SU-DHL-6 (cell line): ENCODE results near the gene TMEM185A.

Experiments used
- H2AFZ ChIP-seq: fragments of 200-600 bp; sonication (generic); 2 replicates; pipeline ENCODE4 v1.6.1; 2014; ENCODE audit warnings: low read depth, mild to moderate bottlenecking, moderate library complexity, mixed read lengths, antibody characterized with exemption, low read length; ENCODE audit not compliant: severe bottlenecking
- H3F3A ChIP-seq: fragments of 200-600 bp; shearing (Covaris generic); 2 replicates; pipeline ENCODE4 v1.6.0; 2016; ENCODE audit warnings: antibody characterized with exemption, mild to moderate bottlenecking; ENCODE audit not compliant: insufficient read depth
- H3K27ac ChIP-seq: fragments of 200-600 bp; sonication (generic); 2 replicates; pipeline ENCODE4 v1.5.1; 2016; ENCODE audit warnings: low read depth, mild to moderate bottlenecking, low read length, moderate library complexity, mixed read lengths
- H3K27me3 ChIP-seq: fragments of 200-600 bp; sonication (generic), shearing (Covaris generic); 2 replicates; pipeline ENCODE4 v1.6.0; 2014; ENCODE audit warnings: mild to moderate bottlenecking, low read length
- H3K36me3 ChIP-seq: fragments of 200-600 bp; sonication (generic); 2 replicates; pipeline ENCODE4 v1.6.1; 2014; ENCODE audit warnings: mild to moderate bottlenecking, low read length, mixed read lengths
- H3K4me2 ChIP-seq: fragments of 300-600, 200-600 bp; shearing (Covaris generic), sonication (generic); 2 replicates; pipeline ENCODE4 v1.6.0; 2014; ENCODE audit warnings: low read length, low read depth, mild to moderate bottlenecking; ENCODE audit not compliant: poor library complexity, severe bottlenecking
- H3K4me3 ChIP-seq: fragments of 200-600 bp; sonication (generic); 2 replicates; pipeline ENCODE4 v1.5.1; 2014; ENCODE audit warnings: antibody characterized with exemption, low read length, mild to moderate bottlenecking, mixed read lengths; ENCODE audit not compliant: insufficient read depth, poor library complexity, severe bottlenecking
- H3K79me2 ChIP-seq: fragments of 200-600 bp; sonication (generic); 2 replicates; pipeline ENCODE4 v1.6.1; 2014; ENCODE audit warnings: mild to moderate bottlenecking, low read length, moderate library complexity; ENCODE audit not compliant: insufficient read depth
- H3K9ac ChIP-seq: fragments of 200-600 bp; sonication (generic); 2 replicates; pipeline ENCODE4 v1.7.0; 2014; ENCODE audit warnings: mild to moderate bottlenecking, low read length
- H3K9me2 ChIP-seq: fragments of 200-600 bp; sonication (generic); replicated peaks from 2 replicates; pipeline ENCODE4 v1.6.1; 2014; ENCODE audit warnings: low read length; ENCODE audit not compliant: insufficient read depth
- H3K9me3 ChIP-seq: fragments of 200-600 bp; sonication (generic); 2 replicates; pipeline ENCODE4 v1.6.1; 2014; ENCODE audit warnings: low read length, mixed read lengths; ENCODE audit not compliant: insufficient read depth
- H4K20me1 ChIP-seq: fragments of 200-600 bp; sonication (generic); 2 replicates; pipeline ENCODE4 v1.6.1; 2014; ENCODE audit warnings: low read depth, mild to moderate bottlenecking, antibody characterized with exemption, low read length, moderate library complexity, mixed read lengths
- EZH2phosphoT487 ChIP-seq: fragments of 200-600 bp; sonication (generic), shearing (Covaris generic); conservative IDR thresholded peaks from 2 replicates; pipeline ENCODE4 v1.6.1; 2018; ENCODE audit warnings: mild to moderate bottlenecking, antibody characterized with exemption, low read length, moderate library complexity, mixed read lengths
- TF ChIP-seq, protein P1 (sequence below): fragments of 200-600 bp; sonication (generic); IDR thresholded peaks from one replicate; pipeline ENCODE4 v1.5.1; 2017; ENCODE audit warnings: antibody characterized with exemption, mild to moderate bottlenecking, low read length, moderate library complexity; ENCODE audit not compliant: insufficient read depth, poor library complexity, severe bottlenecking

Gene TMEM185A

DNA sequence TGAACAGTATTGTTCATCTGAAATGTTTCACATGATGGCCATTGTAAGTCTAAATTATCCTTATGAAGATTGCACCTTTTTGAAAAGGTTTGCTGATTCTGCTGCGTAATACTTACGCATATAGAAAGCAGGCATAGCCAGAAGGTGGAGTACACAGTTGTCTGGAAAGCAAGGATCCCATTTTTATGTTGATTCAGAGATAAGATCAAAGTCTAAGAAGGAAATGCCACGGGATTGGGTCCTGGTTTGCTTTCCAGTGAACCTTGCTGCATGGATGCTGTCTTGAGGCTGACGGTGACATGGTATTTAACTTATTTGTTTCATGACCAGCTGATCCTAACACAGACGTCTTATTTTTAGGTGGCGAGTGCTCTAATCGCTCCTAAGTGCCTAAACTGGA is 59.8 kb downstream of the TMEM185A start:
- Histone ChIP-seq H3K27me3 (no peaks in the 10 kb centered on the region), H3F3A (no peaks in the 10 kb centered on the region), H4K20me1 (no peaks in the 10 kb centered on the region), H3K9ac (no peak overlapping the region), H3K9me3 (no peaks in the 10 kb centered on the region), H3K9me2 (no peaks in the 10 kb centered on the region), H3K4me3 (no peak overlapping the region), H3K4me2 (no peak overlapping the region), H3K27ac (no peak overlapping the region), H3K79me2 (no peaks in the 10 kb centered on the region), H2AFZ (no peak overlapping the region), H3K36me3 (no peaks in the 10 kb centered on the region)
- no peak for TF ChIP-seq EZH2phosphoT487
- TF ChIP-seq, protein P1, sequence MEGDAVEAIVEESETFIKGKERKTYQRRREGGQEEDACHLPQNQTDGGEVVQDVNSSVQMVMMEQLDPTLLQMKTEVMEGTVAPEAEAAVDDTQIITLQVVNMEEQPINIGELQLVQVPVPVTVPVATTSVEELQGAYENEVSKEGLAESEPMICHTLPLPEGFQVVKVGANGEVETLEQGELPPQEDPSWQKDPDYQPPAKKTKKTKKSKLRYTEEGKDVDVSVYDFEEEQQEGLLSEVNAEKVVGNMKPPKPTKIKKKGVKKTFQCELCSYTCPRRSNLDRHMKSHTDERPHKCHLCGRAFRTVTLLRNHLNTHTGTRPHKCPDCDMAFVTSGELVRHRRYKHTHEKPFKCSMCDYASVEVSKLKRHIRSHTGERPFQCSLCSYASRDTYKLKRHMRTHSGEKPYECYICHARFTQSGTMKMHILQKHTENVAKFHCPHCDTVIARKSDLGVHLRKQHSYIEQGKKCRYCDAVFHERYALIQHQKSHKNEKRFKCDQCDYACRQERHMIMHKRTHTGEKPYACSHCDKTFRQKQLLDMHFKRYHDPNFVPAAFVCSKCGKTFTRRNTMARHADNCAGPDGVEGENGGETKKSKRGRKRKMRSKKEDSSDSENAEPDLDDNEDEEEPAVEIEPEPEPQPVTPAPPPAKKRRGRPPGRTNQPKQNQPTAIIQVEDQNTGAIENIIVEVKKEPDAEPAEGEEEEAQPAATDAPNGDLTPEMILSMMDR: no peak

DNA sequence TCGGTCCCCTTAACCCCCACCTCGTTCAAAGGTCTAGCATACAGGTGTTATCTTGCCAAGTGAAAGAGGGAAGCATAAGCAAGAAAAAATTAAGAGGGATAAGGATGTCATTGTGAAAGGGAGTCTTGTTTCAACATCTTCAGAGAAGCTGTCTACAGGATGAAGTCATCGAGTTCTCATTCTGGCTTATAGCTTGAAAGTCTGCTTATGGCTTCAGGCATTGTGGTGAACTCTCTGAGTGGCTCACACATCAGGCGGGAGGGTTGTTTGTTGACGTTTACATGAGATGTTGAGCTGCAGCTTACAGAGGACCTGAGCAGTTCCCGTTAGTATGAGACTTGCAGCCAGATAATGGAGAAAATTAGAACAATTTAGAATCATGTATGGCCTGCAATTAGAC is 60.9 kb downstream of the TMEM185A start:
- no peaks in the 10 kb centered on the region for H3K36me3 ChIP-seq
- no peaks in the 10 kb centered on the region for H4K20me1 ChIP-seq
- no peak overlapping the region for H3K4me2 ChIP-seq
- no peak overlapping the region for H3K27ac ChIP-seq
- no peaks in the 10 kb centered on the region for H3F3A ChIP-seq
- H2AFZ ChIP-seq: no peak overlapping the region
- no peak overlapping the region for H3K4me3 ChIP-seq
- no peaks in the 10 kb centered on the region for H3K9me2 ChIP-seq
- TF ChIP-seq, protein P1: no peak
- TF ChIP-seq EZH2phosphoT487: no peak
- no peaks in the 10 kb centered on the region for H3K9me3 ChIP-seq
- no peaks in the 10 kb centered on the region for H3K27me3 ChIP-seq
- no peak overlapping the region for H3K9ac ChIP-seq
- H3K79me2 ChIP-seq: no peaks in the 10 kb centered on the region

DNA sequence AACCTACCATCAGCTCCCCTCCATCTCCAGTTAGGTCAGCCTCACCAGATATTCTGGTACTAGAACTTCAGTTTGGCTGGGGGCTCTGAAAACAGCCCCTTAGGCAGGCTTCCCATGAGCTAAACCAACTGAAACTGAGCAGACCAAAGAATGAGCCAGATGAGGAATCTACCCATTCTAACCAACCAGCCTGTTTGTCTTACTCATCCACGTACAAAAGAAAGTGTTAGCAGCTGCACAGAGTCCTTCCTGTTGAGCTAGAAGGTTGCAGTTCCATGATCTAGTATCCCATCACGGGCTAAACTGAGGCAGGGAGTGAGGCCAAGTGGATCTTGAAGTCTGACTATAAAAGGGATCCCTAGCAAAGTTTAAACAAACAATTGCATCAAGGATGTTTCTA is 61.8 kb downstream of the TMEM185A start:
- H3K9me2 ChIP-seq: no peaks in the 10 kb centered on the region
- no peak for TF ChIP-seq EZH2phosphoT487
- TF ChIP-seq, protein P1: no peak
- no peak overlapping the region for H3K27ac ChIP-seq
- no peak overlapping the region for H3K9ac ChIP-seq
- no peak overlapping the region for H2AFZ ChIP-seq
- H3K9me3 ChIP-seq: no peaks in the 10 kb centered on the region
- no peak overlapping the region for H3K4me2 ChIP-seq
- H3K36me3 ChIP-seq: no peaks in the 10 kb centered on the region
- no peaks in the 10 kb centered on the region for H3F3A ChIP-seq
- no peaks in the 10 kb centered on the region for H3K79me2 ChIP-seq
- no peak overlapping the region for H3K4me3 ChIP-seq
- H3K27me3 ChIP-seq: no peaks in the 10 kb centered on the region
- H4K20me1 ChIP-seq: no peaks in the 10 kb centered on the region
